Measurements from ENCODE around the gene ITPK1.

The ITPK1 gene

DNA sequence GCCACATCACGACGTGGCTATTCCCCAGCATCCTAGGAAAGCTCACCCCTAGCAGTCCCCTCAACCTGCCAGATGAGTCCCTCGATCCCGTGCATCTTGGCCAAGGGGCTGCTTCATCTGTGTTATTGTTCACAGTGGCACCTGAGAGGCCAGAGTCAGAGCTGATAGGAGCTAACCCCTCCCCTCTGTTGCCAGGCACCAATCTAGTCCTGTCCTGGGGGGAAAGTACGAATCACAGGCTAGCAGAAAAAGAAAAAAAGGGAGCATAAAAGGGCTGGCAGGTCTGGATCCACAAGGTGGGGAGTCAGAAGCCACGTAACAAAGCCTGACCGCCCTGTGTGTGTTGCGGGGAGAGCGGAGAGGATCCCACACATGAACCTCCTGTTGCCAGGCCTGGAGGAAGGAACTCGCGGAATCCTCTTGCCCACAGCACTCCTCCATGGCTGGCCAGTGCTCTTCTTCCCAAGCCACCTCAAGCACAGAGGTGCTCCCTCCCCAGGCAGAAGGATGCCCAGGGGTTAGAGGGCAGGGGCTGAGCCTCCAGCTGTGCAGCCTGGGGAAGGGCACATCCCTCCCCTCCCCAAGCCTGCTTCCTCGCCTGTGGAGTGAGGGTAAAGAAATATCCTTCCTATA, 91.8 kb downstream of the ITPK1 start:
- no peak for DNase-seq

DNA sequence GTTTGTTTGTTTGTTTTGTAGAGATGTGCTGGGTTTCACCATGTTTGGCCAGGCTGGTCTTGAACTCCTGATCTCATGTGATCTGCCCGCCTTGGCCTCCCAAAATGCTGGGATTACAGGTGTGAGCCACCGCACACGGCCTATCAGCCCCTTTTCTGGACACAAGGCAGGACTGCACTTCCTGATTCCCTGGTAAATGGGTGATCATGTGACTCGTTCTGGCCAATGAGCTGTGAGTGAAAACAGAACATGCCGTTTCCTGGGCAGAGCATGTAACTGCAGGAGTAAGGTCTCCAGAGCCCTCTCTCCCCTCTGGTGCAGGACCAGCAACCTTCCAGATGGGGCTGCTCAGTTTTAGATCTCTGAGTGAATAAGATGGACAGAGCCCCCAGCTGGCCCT, 92.7 kb downstream of the ITPK1 start:
- DNase-seq = no peak

DNA sequence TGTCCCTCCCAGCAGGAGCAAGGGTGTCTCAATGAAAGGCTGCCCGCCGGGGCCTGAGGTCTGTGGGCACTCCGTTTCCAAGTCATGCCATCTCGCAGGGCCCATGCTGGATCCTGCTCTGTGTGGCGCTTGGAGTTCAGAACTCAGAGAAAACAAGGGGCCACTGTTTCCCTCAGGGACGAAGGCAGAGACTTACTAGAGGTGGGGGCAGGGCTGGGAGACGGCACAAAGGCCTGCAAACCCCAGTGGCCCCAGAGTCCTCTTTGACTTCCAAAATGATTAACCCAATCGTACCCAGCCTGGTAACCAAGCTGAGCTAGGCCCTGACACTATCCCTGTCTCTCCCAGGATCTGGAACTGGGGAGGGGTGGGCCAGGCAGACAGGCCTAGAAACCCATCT, 95.8 kb downstream of the ITPK1 start:
- DNase-seq = no peak

DNA sequence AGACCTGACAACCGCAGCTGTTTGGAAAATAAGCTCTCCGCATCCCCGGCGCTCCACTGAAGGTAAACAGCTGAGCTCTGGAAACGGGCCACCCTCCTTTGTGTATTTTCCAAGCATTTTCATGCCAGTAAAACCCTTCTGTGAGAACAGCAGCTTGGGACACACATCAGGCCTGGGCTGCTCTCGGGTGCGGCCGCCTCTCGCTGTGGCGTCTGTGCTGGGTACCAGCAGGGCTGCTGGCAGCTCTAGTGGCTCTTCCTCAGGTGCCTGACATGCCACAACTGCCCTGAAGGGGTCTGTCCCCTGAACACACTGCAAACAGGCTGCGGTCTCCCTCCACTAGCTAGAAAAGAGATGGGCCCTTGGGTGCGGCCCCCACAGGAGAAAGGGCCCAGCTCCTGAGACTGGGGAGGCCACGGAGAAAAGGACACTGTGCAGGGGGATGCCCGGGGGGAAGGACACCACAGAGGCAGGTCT, 96.3 kb downstream of the ITPK1 start:
- no peak for DNase-seq

DNA sequence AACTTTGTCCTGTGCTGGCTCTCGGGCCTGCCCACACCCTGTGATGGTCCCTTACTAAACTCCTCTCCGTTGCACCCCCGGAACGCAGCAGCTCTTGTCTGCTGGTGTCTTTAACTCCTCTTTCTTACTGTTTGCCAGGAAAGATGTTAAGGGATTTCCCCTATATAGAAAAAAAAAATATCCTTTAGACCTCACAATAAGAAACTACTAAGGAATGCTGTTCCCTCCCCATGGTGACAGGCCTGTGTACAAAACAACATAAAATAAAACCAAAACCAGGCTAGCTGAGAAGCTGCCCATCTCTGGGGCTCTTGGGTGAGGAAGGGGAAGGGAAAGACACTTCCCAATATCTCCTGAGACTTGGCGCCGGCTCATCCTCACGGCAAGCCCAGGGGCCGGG, 97.4 kb downstream of the ITPK1 start:
- DNase-seq = no peak

DNA sequence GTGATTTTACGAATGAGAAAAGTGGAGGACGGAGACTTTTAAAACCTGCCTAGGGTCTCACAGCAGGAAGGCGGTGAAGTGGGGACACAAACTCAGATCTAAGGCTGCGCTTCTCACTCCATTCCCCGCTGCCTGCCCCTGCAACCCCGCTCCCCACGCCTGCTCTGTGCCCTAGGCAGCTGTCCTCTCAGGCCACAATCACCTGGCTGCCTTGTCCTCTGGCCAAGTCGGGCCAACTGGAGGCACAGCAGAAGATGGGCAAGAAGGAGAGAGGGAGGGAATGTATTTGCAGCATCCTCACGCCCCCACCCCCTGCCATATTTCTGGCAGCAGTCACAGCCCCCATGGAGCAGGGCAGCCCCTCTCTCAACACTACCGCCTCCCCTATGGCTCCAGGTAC, 97.8 kb downstream of the ITPK1 start:
- no peak for DNase-seq

DNA sequence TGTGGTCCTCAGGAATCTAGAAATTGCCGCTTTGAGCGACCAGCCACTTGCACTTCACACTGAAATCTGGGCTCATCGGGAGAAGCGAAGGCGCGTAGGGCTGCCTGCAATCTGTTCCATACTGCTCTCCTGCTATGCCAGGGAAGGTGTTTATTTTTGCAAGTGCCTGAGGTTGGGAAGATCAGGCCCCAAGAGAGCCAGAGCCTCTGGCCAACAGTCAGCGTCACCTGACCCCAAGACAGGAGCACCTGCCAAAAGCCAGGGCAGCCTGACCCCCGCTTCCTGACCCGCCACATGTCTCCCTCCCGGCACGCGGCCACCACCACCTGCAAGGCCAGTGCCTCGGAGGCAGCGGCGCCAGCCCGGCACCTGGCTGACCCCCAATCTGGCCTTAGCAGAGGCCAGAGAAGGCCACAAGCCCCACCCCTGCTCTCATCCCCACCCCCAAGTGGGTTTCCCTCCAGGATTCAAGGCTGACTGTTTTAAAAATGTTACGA, 98.4 kb downstream of the ITPK1 start:
- DNase-seq = no peak

DNA sequence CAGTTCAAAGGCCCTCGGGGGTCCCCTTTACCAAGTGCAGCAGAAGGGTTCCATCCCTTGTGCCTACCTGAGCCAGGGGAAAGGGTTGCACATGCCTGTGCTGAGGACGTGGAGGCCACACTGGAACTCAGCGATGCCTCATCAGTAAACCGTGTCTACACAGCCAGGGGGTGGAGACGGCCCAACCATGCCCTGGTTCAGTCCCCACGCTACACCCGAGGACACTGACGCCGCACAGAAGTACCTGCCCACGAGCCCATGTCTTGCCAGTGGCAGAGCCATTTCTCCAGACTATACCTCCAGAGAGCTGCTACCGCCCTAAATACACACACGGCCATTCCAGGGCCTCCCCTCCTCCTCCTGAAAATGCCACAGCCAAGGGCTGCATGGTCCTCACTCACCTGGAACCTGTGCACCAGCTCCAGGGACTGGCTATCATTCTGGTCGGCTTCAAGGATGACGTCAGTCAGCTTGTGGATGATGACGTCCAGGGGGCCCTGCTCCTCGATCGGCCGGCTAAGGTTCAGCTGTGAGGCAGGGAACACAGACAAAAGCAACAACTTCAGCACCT, 99.4 kb downstream of the ITPK1 start:
- no peak for DNase-seq

DNA sequence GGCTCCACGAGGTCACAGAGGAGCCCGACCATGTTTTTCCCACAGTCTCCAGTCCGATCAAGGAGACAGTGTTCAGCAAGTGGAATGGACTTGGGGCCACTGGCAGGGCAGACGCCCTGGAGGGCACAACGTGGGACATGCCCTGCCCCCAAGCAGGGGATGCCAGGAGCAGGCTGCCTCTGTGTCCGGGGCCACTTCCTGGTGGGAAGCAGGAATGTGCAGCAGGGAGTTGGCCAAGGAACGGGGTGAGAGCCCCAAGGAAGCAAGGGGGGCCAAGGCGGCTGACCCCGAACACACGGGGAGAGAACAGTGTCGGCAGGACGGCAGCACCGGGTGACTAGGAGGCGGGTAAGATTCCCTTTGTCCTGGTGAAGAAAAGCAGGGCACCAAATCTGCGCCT, 100.2 kb downstream of the ITPK1 start:
- no peak for DNase-seq

DNA sequence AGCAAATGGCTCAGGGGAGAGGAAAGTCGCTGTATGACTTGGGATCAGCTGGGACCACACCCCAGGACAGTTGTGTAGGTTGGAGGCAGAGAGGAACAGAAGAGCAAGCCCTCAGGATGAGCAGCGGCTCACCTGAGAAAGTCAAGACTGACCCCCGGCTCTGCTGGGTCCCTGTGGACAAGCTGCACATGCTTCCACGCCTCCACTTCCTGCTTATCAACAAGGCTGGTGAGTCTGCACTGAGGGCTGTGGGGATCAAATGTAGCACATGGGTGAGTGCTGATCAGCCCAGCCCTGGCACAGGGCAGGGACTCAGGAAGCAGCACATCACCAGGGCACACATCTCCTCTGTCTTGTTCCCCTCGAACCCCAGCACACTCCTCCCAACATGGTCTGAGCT, 100.7 kb downstream of the ITPK1 start:
- DNase-seq = no peak

DNA sequence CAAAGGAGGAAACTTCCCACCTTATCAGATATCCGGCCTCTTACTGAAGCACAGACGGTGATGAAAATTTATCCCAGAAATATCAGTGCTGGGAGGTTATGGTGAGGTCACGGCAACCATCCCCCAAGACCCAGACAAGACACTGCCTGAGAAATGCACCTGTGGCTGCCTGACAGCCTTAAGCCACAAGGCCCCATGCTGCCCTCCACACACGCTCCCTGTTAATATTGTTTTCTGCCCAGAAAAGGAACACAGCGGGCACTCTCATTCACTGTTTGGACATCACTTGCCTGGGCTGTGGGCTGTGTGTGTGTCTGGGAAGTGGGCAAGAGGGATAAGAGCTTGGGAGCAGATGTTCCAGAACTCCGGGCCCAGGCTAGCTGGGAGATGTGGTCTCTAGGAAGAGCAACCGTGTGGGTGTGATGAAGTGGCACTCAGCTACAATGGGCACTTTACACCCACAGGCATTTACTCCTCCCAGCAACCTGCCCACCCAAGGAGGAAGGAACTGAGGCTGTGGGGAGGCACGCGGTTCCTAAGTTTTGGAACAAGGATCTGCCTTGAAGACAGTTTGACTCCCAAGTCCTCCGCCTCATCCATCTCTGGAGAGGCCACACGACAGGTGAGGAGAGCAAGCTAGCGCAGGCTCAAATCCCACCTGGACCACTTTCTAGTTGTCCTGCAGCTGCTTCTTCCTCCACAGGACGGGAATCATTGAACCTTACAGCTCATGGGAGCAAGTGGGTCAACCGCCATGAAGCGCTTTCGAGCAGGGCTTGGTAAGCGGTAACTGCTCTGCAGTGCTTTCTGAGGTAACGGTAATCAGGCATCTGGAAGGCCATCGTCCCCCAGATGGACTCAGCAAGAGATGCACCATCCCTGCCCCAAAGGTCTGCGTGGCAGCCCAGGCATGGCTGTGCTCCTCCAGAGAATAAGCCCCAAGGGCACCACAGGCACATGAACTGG, 101.4 kb downstream of the ITPK1 start:
- no peak for DNase-seq

DNA sequence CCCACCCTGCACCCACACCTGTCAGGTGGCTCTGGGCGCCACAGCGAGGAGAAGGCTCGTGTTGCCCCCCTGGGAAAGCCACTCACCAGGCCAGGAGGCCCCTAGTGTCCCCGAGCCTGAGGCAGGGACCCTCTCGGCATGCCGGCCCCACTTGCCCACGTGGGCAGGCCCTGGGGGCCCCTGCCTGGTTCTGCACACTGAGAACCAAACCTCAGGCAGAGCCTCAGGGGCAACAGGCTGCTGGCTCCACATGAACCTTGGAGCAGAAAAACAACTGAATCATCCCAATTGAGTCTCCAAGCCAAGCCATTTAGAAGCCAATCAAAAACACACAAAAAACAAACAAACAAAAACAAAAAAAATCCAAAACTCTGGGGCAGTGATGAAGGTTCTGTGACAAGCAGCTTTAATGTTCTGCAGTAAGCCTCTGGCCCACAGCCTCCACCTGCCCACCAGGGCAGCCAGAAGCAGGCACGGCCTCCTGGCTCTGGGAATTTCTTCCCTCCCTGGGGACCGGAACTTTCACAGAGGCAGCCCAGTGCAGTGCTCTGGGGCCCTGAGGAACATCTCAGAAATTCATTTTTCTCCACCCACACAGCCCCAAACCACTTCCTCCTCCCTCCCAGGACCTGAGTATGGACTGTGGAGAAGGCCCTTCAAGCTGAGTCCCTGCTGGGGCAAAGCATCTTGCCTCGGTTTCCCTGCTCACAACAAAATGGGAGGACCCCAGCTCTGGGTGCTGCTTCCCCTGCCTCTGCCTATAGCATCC, 102.6 kb downstream of the ITPK1 start:
- no peak for DNase-seq

DNA sequence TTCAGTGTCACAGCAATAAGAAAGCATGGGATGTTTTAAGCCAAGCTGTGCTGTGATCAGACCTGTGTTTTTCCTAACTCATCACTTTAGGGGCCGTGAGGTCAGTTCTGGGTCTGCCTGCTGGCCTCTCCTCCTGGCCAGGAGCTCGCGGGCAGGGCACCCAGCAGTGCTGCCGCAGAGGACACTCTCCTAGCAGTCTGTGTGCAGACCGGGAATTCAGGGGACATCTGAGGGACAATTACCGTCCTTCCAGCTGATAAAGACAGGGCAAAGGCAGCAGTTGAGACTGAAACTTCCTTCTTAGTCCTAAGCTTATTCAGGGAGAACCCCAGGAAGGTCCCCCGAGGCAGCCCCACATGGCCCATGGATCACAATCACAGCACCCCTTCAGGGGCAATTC, 103.2 kb downstream of the ITPK1 start:
- no peak for DNase-seq

DNA sequence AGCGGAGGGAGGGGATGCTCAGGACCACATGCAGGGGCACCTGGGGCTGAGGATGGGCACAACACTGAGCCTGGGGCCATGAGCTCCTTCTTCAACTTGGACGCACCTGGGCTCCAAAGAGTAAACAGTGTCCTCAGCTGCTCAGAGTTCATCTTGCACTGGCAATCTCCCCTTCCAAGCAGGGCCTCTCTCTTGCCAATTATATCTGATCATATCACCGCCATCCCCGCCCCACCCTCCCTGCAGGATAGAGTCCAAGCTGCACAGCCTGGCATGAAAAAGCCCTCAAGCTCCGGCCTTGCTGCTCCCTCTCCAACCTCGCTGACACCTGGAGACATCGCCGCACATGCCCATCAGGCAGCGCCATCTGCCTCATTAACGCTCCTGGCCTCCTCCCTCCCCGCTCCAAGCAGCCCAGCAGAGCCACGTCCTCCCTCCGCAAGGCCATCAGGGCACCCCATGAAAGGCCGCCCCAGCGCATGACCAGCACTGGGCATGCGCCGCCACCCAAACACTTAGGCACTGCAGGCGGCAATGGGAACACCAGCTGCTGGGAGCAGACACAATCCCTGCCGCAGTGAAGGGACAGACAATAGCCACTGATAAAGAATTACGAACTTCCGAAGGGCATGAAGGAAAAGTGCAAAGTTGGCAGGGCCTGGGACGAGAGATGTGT, 103.9 kb downstream of the ITPK1 start:
- no peak for DNase-seq

DNA sequence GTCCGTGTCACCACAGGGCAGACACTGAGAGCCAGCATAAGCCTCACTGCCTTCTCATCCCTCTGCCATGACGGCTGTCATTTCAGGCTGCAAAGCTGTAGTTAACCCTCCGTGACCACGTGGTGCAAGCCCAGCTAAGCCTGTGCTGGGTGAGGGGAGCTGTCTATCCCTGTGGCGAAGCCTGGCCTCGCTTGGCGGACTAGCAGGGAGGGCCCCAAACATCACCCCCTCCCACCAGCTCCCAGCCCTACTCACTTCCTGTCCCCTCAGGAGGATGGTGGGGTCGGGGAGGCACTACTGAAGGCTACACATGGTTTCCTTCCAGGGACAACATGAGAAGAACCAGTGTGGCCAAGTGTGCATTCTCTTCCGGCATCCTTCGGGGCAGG, 104.6 kb downstream of the ITPK1 start:
- no peak for DNase-seq

DNA sequence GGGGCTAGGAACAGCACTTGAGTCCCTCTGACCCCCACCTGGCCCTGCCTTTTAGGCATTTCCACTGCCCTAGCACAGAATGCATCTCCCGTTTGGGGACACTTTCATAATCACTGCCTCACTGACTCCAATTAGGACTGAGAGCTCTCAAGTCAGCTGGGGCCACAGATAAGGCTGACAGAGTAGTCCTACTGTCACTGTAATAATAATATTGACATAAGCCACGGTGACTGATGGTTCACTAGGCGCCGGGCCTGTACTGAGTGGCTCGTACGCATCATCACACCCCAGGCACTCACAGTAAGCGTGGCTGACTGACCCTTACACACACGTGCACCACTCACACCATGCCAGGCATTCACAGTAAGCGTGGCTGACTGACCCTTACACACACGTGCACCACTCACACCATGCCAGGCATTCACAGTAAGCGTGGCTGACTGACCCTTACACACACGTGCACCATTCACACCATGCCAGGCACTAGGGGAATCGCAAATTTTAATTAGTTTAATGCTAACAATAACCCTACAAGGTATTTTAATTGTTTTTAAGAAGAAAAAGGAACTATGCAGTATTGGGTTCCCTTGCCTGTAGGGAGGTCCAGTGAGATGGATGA, 105.1 kb downstream of the ITPK1 start:
- peak; percentile 8 for DNase-seq

DNA sequence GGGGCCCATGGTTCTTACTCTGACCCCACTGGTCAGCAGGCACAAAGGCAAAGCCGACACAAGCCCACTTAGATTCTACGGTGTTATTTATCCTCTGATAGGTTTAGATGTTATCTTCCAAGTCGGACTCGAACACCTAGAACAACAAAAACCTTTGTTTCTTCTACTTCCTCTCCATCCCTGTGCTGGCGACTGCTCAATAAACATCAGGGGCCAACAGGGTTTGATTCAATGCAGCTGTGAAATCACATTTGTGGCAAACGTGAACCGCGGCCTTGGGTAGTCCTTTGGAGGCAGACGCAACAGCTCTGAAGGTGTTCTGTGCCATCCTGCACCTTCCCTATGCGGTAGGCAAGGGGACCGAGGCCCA, 105.6 kb downstream of the ITPK1 start:
- DNase-seq = no peak

DNA sequence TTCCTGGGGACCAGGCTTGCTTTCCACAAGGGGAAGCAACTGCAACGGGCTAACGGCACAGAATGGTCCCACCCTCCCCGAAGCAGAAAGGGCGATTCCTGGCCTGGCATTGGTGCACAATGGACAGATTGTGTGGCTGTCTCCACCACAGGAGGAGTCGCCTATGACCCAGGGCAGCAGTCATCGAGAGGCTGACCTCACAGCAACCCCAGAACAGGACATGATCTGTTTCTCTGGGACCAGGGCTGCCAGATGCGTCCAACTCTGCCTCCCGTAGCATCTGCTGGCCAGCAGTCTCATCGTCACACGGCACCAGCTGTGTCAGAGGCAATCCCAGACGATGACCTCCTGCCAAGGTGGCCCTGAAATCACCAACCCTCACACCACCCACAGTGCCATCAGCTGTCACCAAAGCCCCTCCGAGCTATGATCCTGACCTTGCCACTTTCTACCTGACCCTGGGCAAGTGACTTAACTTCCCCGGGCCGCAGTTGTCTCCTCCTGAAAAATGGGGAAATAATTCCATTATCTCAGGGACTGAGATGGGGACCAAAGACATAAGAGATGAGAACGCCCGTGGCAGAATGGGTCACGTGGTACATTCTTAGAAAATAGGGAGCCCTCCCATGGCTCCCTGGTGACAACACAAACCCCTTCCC, 106.1 kb downstream of the ITPK1 start:
- no peak for DNase-seq

DNA sequence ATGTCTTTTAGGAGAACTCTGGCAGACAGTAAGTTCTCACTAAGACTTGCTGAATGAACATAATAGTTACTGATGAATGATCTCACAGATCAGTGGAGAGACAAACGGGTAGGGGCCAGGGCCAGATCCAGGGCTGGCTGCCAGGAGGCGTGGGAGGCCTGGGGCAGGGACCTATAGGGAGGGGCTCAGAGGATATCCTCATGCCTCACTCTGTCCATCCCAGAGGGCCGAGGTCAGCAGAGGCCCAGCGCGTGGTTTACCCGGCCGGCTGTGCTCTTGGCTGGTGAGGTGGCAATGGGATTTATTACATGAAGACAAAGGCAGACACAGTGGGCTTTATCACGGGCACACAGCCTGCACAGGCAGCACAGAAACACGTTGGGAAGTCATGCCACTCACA, 107.3 kb downstream of the ITPK1 start:
- DNase-seq = no peak

DNA sequence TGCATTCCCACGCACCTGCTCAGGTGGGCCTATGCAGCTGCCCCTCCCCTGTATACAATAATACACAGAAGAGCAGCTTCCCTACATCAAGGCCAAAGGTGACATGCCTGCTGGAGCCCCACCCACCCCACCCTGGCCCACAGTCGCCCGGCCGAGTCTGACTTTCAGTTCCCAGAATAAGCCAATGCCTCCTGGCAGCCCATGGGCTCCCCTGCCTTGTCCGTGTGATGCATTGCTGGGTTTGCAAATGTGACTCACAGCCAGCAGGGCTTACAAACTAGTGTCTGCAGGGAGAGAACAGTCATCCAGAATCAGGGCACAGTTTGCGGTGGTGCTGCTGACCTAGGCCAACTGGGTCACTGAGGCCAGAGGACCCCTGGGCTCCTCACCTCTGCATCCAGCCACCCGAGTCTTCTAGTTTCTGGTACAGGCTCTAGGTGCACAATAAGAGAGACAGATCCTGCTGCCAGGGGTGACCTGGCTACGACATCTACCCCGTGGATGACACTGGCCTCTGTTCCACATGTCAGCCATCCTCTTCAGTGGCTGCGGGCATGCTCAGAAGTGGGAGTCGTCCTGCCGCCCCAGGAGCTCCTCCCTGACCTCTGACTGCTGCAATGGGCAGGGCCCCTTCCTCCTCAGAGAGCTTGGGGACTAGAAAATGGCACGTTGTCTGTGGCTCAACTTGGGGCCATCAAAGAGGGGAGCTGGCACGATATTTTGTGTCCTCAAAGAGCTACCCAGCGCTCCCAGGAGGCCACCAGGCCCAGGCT, 108.3 kb downstream of the ITPK1 start:
- no peak for DNase-seq

All from NCI-H748 treated with DMSO at 0.1 percent for 48 hours (cell line).